IMR-90 (cell line): ENCODE data around the gene TENM3. TPM values are rescaled to one million over a fixed set of nuclear protein-coding genes. Genes with fewer than 3 reads are reported as not detected.

Source experiments
- ATAC-seq: fragments of 200-7000 bp; cut with Tn5 transposase; 2 replicates; pipeline ENCODE4 v1.9.1; 2020; ENCODE audit warnings: low read depth, mild to moderate bottlenecking, moderate library complexity
- BruUV-seq: library from RNA; stranded (reverse); fragments of 400-500 nt; replicated peaks from 2 replicates; lab custom pipeline; 2021; lab: Mats Ljungman, UMichigan
- CTCF ChIA-PET: fragments of 300-600 bp; formaldehyde crosslinking; extraction: SDS; loops from one replicate; lab custom pipeline; 2021; ENCODE audit warnings: antibody characterized with exemption; lab: Yijun Ruan, JAX
- POLR2A ChIA-PET: fragments of 300-600 bp; sonication (Branson Sonifier 250); formaldehyde crosslinking; loops from one replicate; lab custom pipeline; 2022; ENCODE audit warnings: antibody characterized with exemption; ENCODE audit not compliant: unreplicated experiment; lab: Charles Lee
- DNase-seq: peaks from one replicate; pipeline ENCODE4 v3.0.0; 2013
- H2AFZ ChIP-seq: replicated peaks from 2 replicates; pipeline ENCODE3; 2013; ENCODE audit warnings: low read length, mild to moderate bottlenecking; ENCODE audit not compliant: poor library complexity
- H2AK5ac ChIP-seq: 2 replicates; pipeline ENCODE4 v1.6.1; 2013; ENCODE audit warnings: low read depth, low read length, inconsistent platforms
- H2AK9ac ChIP-seq: replicated peaks from 2 replicates; pipeline ENCODE3; 2013; ENCODE audit warnings: mild to moderate bottlenecking, low read depth, low read length, moderate library complexity; ENCODE audit not compliant: poor library complexity
- H2BK120ac ChIP-seq: 2 replicates; pipeline ENCODE4 v1.6.1; 2013; ENCODE audit warnings: low read depth, low read length, inconsistent platforms
- H2BK15ac ChIP-seq: 3 replicates; pipeline ENCODE4 v1.6.1; 2013; ENCODE audit warnings: low read depth, low read length, inconsistent platforms
- H2BK20ac ChIP-seq: 2 replicates; pipeline ENCODE4 v1.6.1; 2013; ENCODE audit warnings: low read depth, mild to moderate bottlenecking, inconsistent platforms, low read length, moderate library complexity
- H2BK5ac ChIP-seq: 2 replicates; pipeline ENCODE4 v1.6.1; 2013; ENCODE audit warnings: mild to moderate bottlenecking, low read depth, low read length, inconsistent platforms; ENCODE audit not compliant: poor library complexity, severe bottlenecking
- H3K14ac ChIP-seq: replicated peaks from 2 replicates; pipeline ENCODE4 v1.6.1; 2013; ENCODE audit warnings: low read depth, low read length, inconsistent platforms
- H3K18ac ChIP-seq: 2 replicates; pipeline ENCODE4 v1.6.1; 2013; ENCODE audit warnings: low read depth, low read length, control low read depth
- H3K23ac ChIP-seq: 2 replicates; pipeline ENCODE4 v1.6.1; 2013; ENCODE audit warnings: low read depth, low read length, inconsistent platforms
- H3K27ac ChIP-seq: 2 replicates; pipeline ENCODE4 v1.5.1; 2013; ENCODE audit warnings: mild to moderate bottlenecking, control low read depth, low read length; ENCODE audit not compliant: insufficient read depth
- H3K27me3 ChIP-seq: 2 replicates; pipeline ENCODE4 v1.6.1; 2013; ENCODE audit warnings: low read length; ENCODE audit not compliant: control insufficient read depth, insufficient read depth
- H3K36me3 ChIP-seq: 2 replicates; pipeline ENCODE4 v1.6.1; 2013; ENCODE audit warnings: low read length, mixed read lengths; ENCODE audit not compliant: control insufficient read depth, insufficient read depth
- H3K4ac ChIP-seq: 2 replicates; pipeline ENCODE4 v1.6.1; 2013; ENCODE audit warnings: low read depth, low read length, inconsistent platforms
- H3K4me1 ChIP-seq: 2 replicates; pipeline ENCODE4 v1.6.1; 2013; ENCODE audit warnings: low read length, mixed read lengths; ENCODE audit not compliant: control insufficient read depth, insufficient read depth
- H3K4me2 ChIP-seq: 2 replicates; pipeline ENCODE4 v1.6.1; 2013; ENCODE audit warnings: low read depth, mild to moderate bottlenecking, control low read depth, low read length, moderate library complexity
- H3K4me3 ChIP-seq: 2 replicates; pipeline ENCODE4 v1.5.1; 2013; ENCODE audit warnings: low read depth, mild to moderate bottlenecking, control low read depth, low read length, moderate library complexity; ENCODE audit not compliant: insufficient read depth
- H3K56ac ChIP-seq: 2 replicates; pipeline ENCODE4 v1.6.1; 2013; ENCODE audit warnings: low read length, inconsistent platforms; ENCODE audit not compliant: insufficient read depth; ENCODE audit errors: extremely low read depth
- H3K79me1 ChIP-seq, 2 experiments: 2 replicates each; pipeline ENCODE4 v1.6.1; 2013; ENCODE audit warnings: low read length in 2 of 2, inconsistent platforms in 1 of 2, low read depth in 1 of 2
- H3K9ac ChIP-seq: 2 replicates; pipeline ENCODE4 v1.6.1; 2013; ENCODE audit warnings: low read depth, low read length, control low read depth
- H3K9me1 ChIP-seq: 2 replicates; pipeline ENCODE4 v1.6.1; 2013; ENCODE audit warnings: low read length, inconsistent platforms; ENCODE audit not compliant: insufficient read depth
- H3K9me3 ChIP-seq: 2 replicates; pipeline ENCODE4 v1.6.1; 2013; ENCODE audit warnings: low read length; ENCODE audit not compliant: control insufficient read depth, insufficient read depth
- H4K20me1 ChIP-seq: 2 replicates; pipeline ENCODE4 v1.6.1; 2013; ENCODE audit warnings: low read length, inconsistent platforms; ENCODE audit not compliant: insufficient read depth
- H4K5ac ChIP-seq: 2 replicates; pipeline ENCODE4 v1.6.1; 2013; ENCODE audit warnings: mild to moderate bottlenecking, low read depth, low read length, control low read depth
- H4K8ac ChIP-seq, 2 experiments: 2 replicates each; pipeline ENCODE4 v1.6.1; 2013; ENCODE audit warnings: low read depth in 2 of 2, low read length in 2 of 2, control low read depth in 1 of 2, inconsistent platforms in 1 of 2
- H4K91ac ChIP-seq: 2 replicates; pipeline ENCODE4 v1.6.1; 2013; ENCODE audit warnings: low read depth, low read length, inconsistent platforms; ENCODE audit not compliant: insufficient read depth
- CTCF ChIP-seq: conservative IDR thresholded peaks from 2 replicates; pipeline ENCODE4 v1.5.1; 2012; ENCODE audit warnings: mild to moderate bottlenecking, low read depth, low read length, improper control_type of control experiment
- MAFK ChIP-seq: IDR thresholded peaks from 2 replicates; pipeline ENCODE4 v1.6.1; 2012; ENCODE audit warnings: low read depth, low read length, improper control_type of control experiment
- MAZ ChIP-seq: IDR thresholded peaks from 2 replicates; pipeline ENCODE4 v1.6.1; 2012; ENCODE audit warnings: low read depth, mild to moderate bottlenecking, low read length, improper control_type of control experiment, moderate library complexity, borderline replicate concordance
- NFE2L2 ChIP-seq: fragments of 150-350 bp; IDR thresholded peaks from 2 replicates; pipeline ENCODE4 v1.6.1; 2016; ENCODE audit warnings: low read depth, mild to moderate bottlenecking, low read length
- SMC3 ChIP-seq: fragments of 150-350 bp; IDR thresholded peaks from 2 replicates; pipeline ENCODE4 v1.6.1; 2016; ENCODE audit warnings: low read depth, mild to moderate bottlenecking, antibody characterized with exemption, low read length, moderate library complexity
- USF2 ChIP-seq: fragments of 150-350 bp; IDR thresholded peaks from 2 replicates; pipeline ENCODE4 v1.6.1; 2017; ENCODE audit warnings: mild to moderate bottlenecking, antibody characterized with exemption, low read length, low read depth
- WGBS, 2 experiments: methylation state at CpG; one replicate each; pipeline versions ENCODE4 v1.1.5 to v1.1.7; 2013; ENCODE audit warnings: missing lambda C conversion rate in 2 of 2; ENCODE audit not compliant: insufficient read length in 1 of 2; ENCODE audit errors: extremely low coverage in 2 of 2; 5-methylcytosine and 5-hydroxymethylcytosine counted together
- dilution Hi-C: fragments of 300-500 bp; cut with HindIII; formaldehyde crosslinking; loops from one replicate; pipeline ENCODE4 v1.14.3; 2018; ENCODE audit warnings: low sequenced_read_pairs; ENCODE audit not compliant: unreplicated experiment
- in situ Hi-C: fragments of 300-500 bp; cut with MboI; formaldehyde crosslinking; loops from 3 replicates; pipeline ENCODE4 v1.14.3; 2019; ENCODE audit warnings: low sequenced_read_pairs, inconsistent platforms, mixed read lengths
- intact Hi-C: fragments of 100-400 bp; cut with micrococcal nuclease; formaldehyde crosslinking; loops from 2 replicates; pipeline ENCODE4 v1.10.0; 2022
- polyA plus RNA-seq, 3 experiments: library from polyadenylated mRNA; depleted of rRNA; stranded (reverse); fragments of >200 nt; gene quantifications; 2 replicates each; pipeline ENCODE4 v1.2.3, GENCODE V29; 2012; ENCODE audit warnings: low replicate concordance in 1 of 3
- total RNA-seq: library from RNA; depleted of rRNA; stranded (reverse); fragments of >200 nt; gene quantifications from 2 replicates; pipeline ENCODE4 v1.2.3, GENCODE V29; 2012

Gene TENM3
- total and polyA plus RNA-seq, 2 of the 4 experiments (the other 2 are of a cell fraction), result 29.9 to 173 TPM

GRCh38 chr4:182808673-182809416, 565.6 kb downstream of the TENM3 start:
- 94% methylated on average over 15 of the region's 25 CpGs; no CpG with 5 or more reads in 1 of the 2 experiments for WGBS, 2 experiments
- CTCF ChIA-PET, result interaction anchor here (0.7 kb wide), 1 partner anchor 1980 kb away, joined by 3 read pairs; no protein-coding TSS in a partner anchor
- DNase-seq (peak; percentile 24), ATAC-seq (no peak)
- no peaks in the 10 kb centered on the region for H3K27me3 ChIP-seq
- H3K18ac ChIP-seq, result no peak overlapping the region
- no peak overlapping the region for H2BK15ac ChIP-seq
- H3K9me3 ChIP-seq, result peaks cover 4% of the 10 kb centered on the region; the same call in 1 of the 2 replicates
- no peak overlapping the region for H4K8ac ChIP-seq
- H3K36me3 ChIP-seq, result no peaks in the 10 kb centered on the region
- no peak overlapping the region for H2BK20ac ChIP-seq
- H3K4me2 ChIP-seq, result no peak overlapping the region
- no peak overlapping the region for H4K5ac ChIP-seq
- dilution Hi-C loops (no loop called here), intact Hi-C loops (loop anchor here (5.0 to 10.0 kb wide), 3 partner anchors 453 to 1242 kb away; no protein-coding TSS in a partner anchor), in situ Hi-C loops (loop anchor here (10.0 to 25.0 kb wide), 3 partner anchors 344 to 1672 kb away; no protein-coding TSS in a partner anchor)
- H4K20me1 ChIP-seq, result no peaks in the 10 kb centered on the region
- H3K56ac ChIP-seq, result no peak overlapping the region
- H3K23ac ChIP-seq, result no peak overlapping the region
- no TSS peak for BruUV-seq
- no peak overlapping the region for H3K9ac ChIP-seq
- no peak overlapping the region; the same call in 1 of the 2 replicates for H2AK5ac ChIP-seq
- H2BK120ac ChIP-seq, result no peak overlapping the region
- 0 out of 4 replicates have a peak, but pooled peaks cover 0 to 4% of the 10 kb centered on the region in 2 experiments for H3K79me1 ChIP-seq
- no peak overlapping the region for H2BK5ac ChIP-seq
- no peak for TF ChIP-seq CTCF
- TF ChIP-seq MAZ, result no peak
- no peak for TF ChIP-seq MAFK
- no peak for TF ChIP-seq NFE2L2
- no peak for TF ChIP-seq USF2
- TF ChIP-seq SMC3, result no peak
- no peaks in the 10 kb centered on the region for H3K4me1 ChIP-seq
- POLR2A ChIA-PET, result no interaction called here
- no peak overlapping the region for H3K14ac ChIP-seq
- H3K27ac ChIP-seq, result no peak overlapping the region
- H2AFZ ChIP-seq, result peak overlapping the region; percentile 70
- H2AK9ac ChIP-seq, result peak overlapping the region; percentile 76
- no peak overlapping the region for H3K4me3 ChIP-seq
- no peak overlapping the region for H4K91ac ChIP-seq
- H3K4ac ChIP-seq, result no peak overlapping the region
- H3K9me1 ChIP-seq, result peaks cover 15% of the 10 kb centered on the region
